PFSK-1 (cell line): ENCODE data around the gene KANK4.

ENCODE experiments used
- POLR2AphosphoS5 ChIP-seq: IDR thresholded peaks from 2 replicates; pipeline ENCODE4 v1.6.1; 2012; ENCODE audit warnings: low read depth, mild to moderate bottlenecking, control low read depth, low read length, moderate library complexity
- TAF1 ChIP-seq: IDR thresholded peaks from 2 replicates; pipeline ENCODE4 v1.6.1; 2012; ENCODE audit warnings: low read length, control low read depth, borderline replicate concordance; ENCODE audit not compliant: insufficient read depth

GRCh38 chr1:62271948-62272728 is 47.1 kb downstream of the KANK4 start:
- TF ChIP-seq POLR2AphosphoS5 (no peak), TAF1 (no peak)
